Mucosa of descending colon (tissue), 3 donors: ENCODE data around the gene UGT2A1. TPM values are rescaled to one million over a fixed set of nuclear protein-coding genes. Genes with fewer than 3 reads are reported as not detected.

Experiments used
- ATAC-seq: fragments of 200-7000 bp; cut with Tn5 transposase; one replicate; pipeline ENCODE4 v1.9.1; 2020; ENCODE audit warnings: mild to moderate bottlenecking, moderate library complexity
- DNase-seq, 3 donors: peaks; one replicate each; pipeline ENCODE4 v3.0.0-alpha.2; 2020
- H3K36me3 ChIP-seq: fragments of 200-600 bp; one replicate; pipeline ENCODE4 v1.8.0; 2021; ENCODE audit warnings: low read depth, mild to moderate bottlenecking
- H3K4me1 ChIP-seq: fragments of 200-600 bp; one replicate; pipeline ENCODE4 v1.8.0; 2021; ENCODE audit warnings: low read depth, mild to moderate bottlenecking
- H3K4me3 ChIP-seq: fragments of 200-600 bp; one replicate; pipeline ENCODE4 v1.8.0; 2021; ENCODE audit warnings: mild to moderate bottlenecking
- H3K9me3 ChIP-seq: fragments of 200-600 bp; one replicate; pipeline ENCODE4 v1.8.0; 2021; ENCODE audit warnings: mild to moderate bottlenecking
- CTCF ChIP-seq: fragments of 200-600 bp; IDR thresholded peaks from one replicate; pipeline ENCODE4 v1.8.0; 2022; ENCODE audit warnings: antibody characterized with exemption, mild to moderate bottlenecking
- intact Hi-C, 2 donors: fragments of 100-400 bp; cut with DNase I in 1 of 2; cut with micrococcal nuclease in 1 of 2; formaldehyde crosslinking; loops; one replicate each; pipeline versions ENCODE4 v1.11.0 to v1.11.1; 2022; cut with DNase I, micrococcal nuclease
- total RNA-seq, 3 donors: library from RNA; stranded (reverse); fragmentation: NEBNext Ultra II Directional in 2 of 3; extraction: Animal tissue kit (Norgen Biotek cat#: 25700) in 2 of 3; gene quantifications; one replicate each; pipeline versions ENCODE4 v1.2.1 to v1.2.4, GENCODE V29; 2021 to 2023
- donor health status: DM: no; HTN: no; CAD: no; lungs with moderate emphysema.
- donor health status: DM: no; HTN: no; CAD: no.
- donor health status: DM: no; HTN: yes; CAD: no.

The UGT2A1 gene
- total RNA-seq, 3 donors from 2014 or later: not detected

GRCh38 chr4:69617083-69617694 lies 35.9 kb downstream of the UGT2A1 start:
- peak in 1 of 3 donors; percentile 30 for DNase-seq
- intact Hi-C loops: no loop called here

GRCh38 chr4:69610484-69610883 lies 42.6 kb downstream of the UGT2A1 start:
- no peaks in the 10 kb centered on the region for H3K36me3 ChIP-seq
- intact Hi-C loops: no loop called here

More at GRCh38 chr4:69617083-69617694, 35.9 kb downstream of the UGT2A1 start:
- no peaks in the 10 kb centered on the region for H3K4me1 ChIP-seq
- no peak overlapping the region for H3K4me3 ChIP-seq
- no peaks in the 10 kb centered on the region for H3K9me3 ChIP-seq
- H3K36me3 ChIP-seq: no peaks in the 10 kb centered on the region
- TF ChIP-seq CTCF: no peak
- no peak for ATAC-seq

GRCh38 chr4:69601065-69601464 lies 52.0 kb downstream of the UGT2A1 start:
- DNase-seq (peak in 1 of 3 donors; percentile 15), ATAC-seq (no peak)
- Histone ChIP-seq H3K9me3 (no peaks in the 10 kb centered on the region), H3K4me1 (no peaks in the 10 kb centered on the region), H3K36me3 (no peaks in the 10 kb centered on the region), H3K4me3 (no peak overlapping the region)
- intact Hi-C loops: no loop called here
- no peak for TF ChIP-seq CTCF

More at GRCh38 chr4:69610484-69610883, 42.6 kb downstream of the UGT2A1 start:
- no peaks in the 10 kb centered on the region for H3K4me1 ChIP-seq
- TF ChIP-seq CTCF: no peak
- ATAC-seq: no peak
- no peak for DNase-seq
- H3K4me3 ChIP-seq: no peak overlapping the region
- H3K9me3 ChIP-seq: no peaks in the 10 kb centered on the region

GRCh38 chr4:69600013-69600412 lies 53.0 kb downstream of the UGT2A1 start:
- no peak for ATAC-seq
- Histone ChIP-seq H3K36me3 (no peaks in the 10 kb centered on the region), H3K4me3 (no peak overlapping the region), H3K4me1 (no peaks in the 10 kb centered on the region), H3K9me3 (no peaks in the 10 kb centered on the region)
- intact Hi-C loops: no loop called here
- TF ChIP-seq CTCF: no peak
- DNase-seq: no peak

- no peaks in the 10 kb centered on the region for H3K4me1 ChIP-seq
- no peaks in the 10 kb centered on the region for H3K36me3 ChIP-seq
- H3K9me3 ChIP-seq: no peaks in the 10 kb centered on the region
- no peak for TF ChIP-seq CTCF
- no peak for ATAC-seq
- DNase-seq: no peak
- intact Hi-C loops: no loop called here
- no peak overlapping the region for H3K4me3 ChIP-seq
Measured at GRCh38 chr4:69594382-69594781, 58.7 kb downstream of the UGT2A1 start.

- H3K4me1 ChIP-seq: no peaks in the 10 kb centered on the region
- TF ChIP-seq CTCF: no peak
Measured at GRCh38 chr4:69591364-69591763, 61.7 kb downstream of the UGT2A1 start.

More at GRCh38 chr4:69591364-69591763, 61.7 kb downstream of the UGT2A1 start:
- Histone ChIP-seq H3K9me3 (no peaks in the 10 kb centered on the region), H3K4me3 (no peak overlapping the region), H3K36me3 (no peaks in the 10 kb centered on the region)
- no peak for DNase-seq
- intact Hi-C loops: no loop called here
- no peak for ATAC-seq
